ENCODE measurements around the gene TSNAXIP1. TPM values are rescaled to one million over a fixed set of nuclear protein-coding genes. Genes with fewer than 3 reads are reported as not detected.
A peak's percentile ranks its signal among the peaks of the same experiment; 100 is the strongest.

The TSNAXIP1 gene
- total RNA-seq, 1 experiment from 2014 or later: 1.1 TPM

- peaks cover 30% of the 10 kb centered on the region for H3K36me3 Mint-ChIP-seq (ENCODE audit: insufficient read depth, unreplicated experiment)
- no peaks in the 10 kb centered on the region for H3K9me3 Mint-ChIP-seq (ENCODE audit: unreplicated experiment)
- no peaks in the 10 kb centered on the region for H3K27me3 Mint-ChIP-seq (ENCODE audit: insufficient read depth, unreplicated experiment)
- no peak for TF ChIP-seq CTCF (IDR thresholded peaks at IDR 0.05; ENCODE audit: unreplicated experiment)
- H3K27ac Mint-ChIP-seq (ENCODE audit: low read depth, unreplicated experiment): peak overlapping the region; percentile 89
- intact Hi-C loops (cut with micrococcal nuclease): loop anchor here (1.0 to 10.0 kb wide), 3 partner anchors 90 to 282 kb away; partner anchors contain the start of genes GFOD2 and RIPOR1
- BruUV-seq (replicated peaks): no TSS peak
- H3K4me3 Mint-ChIP-seq (ENCODE audit: unreplicated experiment): peak overlapping the region; percentile 90
- H3K4me1 Mint-ChIP-seq (ENCODE audit: insufficient read depth, unreplicated experiment): peaks cover 5% of the 10 kb centered on the region
- ChIA-PET CTCF (interaction anchor here (0.6 to 3.0 kb wide), 19 partner anchors 9 to 303 kb away, joined by 3 to 24 read pairs (median 4); no protein-coding TSS in a partner anchor), POLR2A (interaction anchor here (0.7 to 2.3 kb wide), 22 partner anchors 10 to 560 kb away, joined by 3 to 27 read pairs (median 5); partner anchors contain the start of genes ACD, ATP6V0D1, CTCF and CTRL)
- no peak for DNase-seq (ENCODE audit: unreplicated experiment)
Measured at GRCh38 chr16:67807148-67807682, 526 bp downstream of the TSNAXIP1 start.

GRCh38 chr16:67811899-67812298 is 5.2 kb downstream of the TSNAXIP1 start:
- ChIA-PET POLR2A (interaction anchor here (0.7 kb wide), 1 partner anchor 247 kb away, joined by 3 read pairs; no protein-coding TSS in a partner anchor), CTCF (no interaction called here)
- H3K9me3 Mint-ChIP-seq (ENCODE audit: unreplicated experiment): no peaks in the 10 kb centered on the region
- no peak for TF ChIP-seq CTCF (IDR thresholded peaks at IDR 0.05; ENCODE audit: unreplicated experiment)
- no peak overlapping the region for H3K4me3 Mint-ChIP-seq (ENCODE audit: unreplicated experiment)
- intact Hi-C loops (cut with micrococcal nuclease): no loop called here
- no peak overlapping the region for H3K27ac Mint-ChIP-seq (ENCODE audit: low read depth, unreplicated experiment)
- DNase-seq (ENCODE audit: unreplicated experiment): no peak
- H3K27me3 Mint-ChIP-seq (ENCODE audit: insufficient read depth, unreplicated experiment): no peaks in the 10 kb centered on the region
- H3K4me1 Mint-ChIP-seq (ENCODE audit: insufficient read depth, unreplicated experiment): no peaks in the 10 kb centered on the region
- no TSS peak for BruUV-seq (replicated peaks)
- H3K36me3 Mint-ChIP-seq (ENCODE audit: insufficient read depth, unreplicated experiment): no peaks in the 10 kb centered on the region

- Mint-ChIP-seq H3K9me3 (ENCODE audit: unreplicated experiment) (no peaks in the 10 kb centered on the region), H3K4me1 (ENCODE audit: insufficient read depth, unreplicated experiment) (no peaks in the 10 kb centered on the region)
Measured at GRCh38 chr16:67814567-67814966, 7.9 kb downstream of the TSNAXIP1 start.

More at GRCh38 chr16:67814567-67814966, 7.9 kb downstream of the TSNAXIP1 start:
- TF ChIP-seq CTCF (IDR thresholded peaks at IDR 0.05; ENCODE audit: unreplicated experiment): no peak
- no peak overlapping the region for H3K27ac Mint-ChIP-seq (ENCODE audit: low read depth, unreplicated experiment)
- no TSS peak for BruUV-seq (replicated peaks)
- DNase-seq (ENCODE audit: unreplicated experiment): no peak
- intact Hi-C loops (cut with micrococcal nuclease): no loop called here
- no peak overlapping the region for H3K4me3 Mint-ChIP-seq (ENCODE audit: unreplicated experiment)
- H3K36me3 Mint-ChIP-seq (ENCODE audit: insufficient read depth, unreplicated experiment): no peaks in the 10 kb centered on the region
- ChIA-PET CTCF (interaction anchor here (0.6 to 3.9 kb wide), 8 partner anchors 34 to 259 kb away, joined by 3 to 54 read pairs (median 4); no protein-coding TSS in a partner anchor), POLR2A (no interaction called here)
- H3K27me3 Mint-ChIP-seq (ENCODE audit: insufficient read depth, unreplicated experiment): no peaks in the 10 kb centered on the region

Data from MCF 10A (cell line).